Measurements from ENCODE around the gene SLC2A1.

SLC2A1 gene

GRCh38 chr1:42993502-42994136 lies 35.0 kb upstream of the SLC2A1 start:
- ChIA-PET POLR2A (ENCODE audit: low non-redundant PET) (no interaction called here), CTCF (no interaction called here)
- no peak for DNase-seq (ENCODE audit: low spot score)
- H3K27ac ChIP-seq: no peak overlapping the region
- TF ChIP-seq, protein P1, sequence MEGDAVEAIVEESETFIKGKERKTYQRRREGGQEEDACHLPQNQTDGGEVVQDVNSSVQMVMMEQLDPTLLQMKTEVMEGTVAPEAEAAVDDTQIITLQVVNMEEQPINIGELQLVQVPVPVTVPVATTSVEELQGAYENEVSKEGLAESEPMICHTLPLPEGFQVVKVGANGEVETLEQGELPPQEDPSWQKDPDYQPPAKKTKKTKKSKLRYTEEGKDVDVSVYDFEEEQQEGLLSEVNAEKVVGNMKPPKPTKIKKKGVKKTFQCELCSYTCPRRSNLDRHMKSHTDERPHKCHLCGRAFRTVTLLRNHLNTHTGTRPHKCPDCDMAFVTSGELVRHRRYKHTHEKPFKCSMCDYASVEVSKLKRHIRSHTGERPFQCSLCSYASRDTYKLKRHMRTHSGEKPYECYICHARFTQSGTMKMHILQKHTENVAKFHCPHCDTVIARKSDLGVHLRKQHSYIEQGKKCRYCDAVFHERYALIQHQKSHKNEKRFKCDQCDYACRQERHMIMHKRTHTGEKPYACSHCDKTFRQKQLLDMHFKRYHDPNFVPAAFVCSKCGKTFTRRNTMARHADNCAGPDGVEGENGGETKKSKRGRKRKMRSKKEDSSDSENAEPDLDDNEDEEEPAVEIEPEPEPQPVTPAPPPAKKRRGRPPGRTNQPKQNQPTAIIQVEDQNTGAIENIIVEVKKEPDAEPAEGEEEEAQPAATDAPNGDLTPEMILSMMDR (conservative IDR thresholded peaks at IDR 0.05; ENCODE audit: low read depth): no peak

DNA sequence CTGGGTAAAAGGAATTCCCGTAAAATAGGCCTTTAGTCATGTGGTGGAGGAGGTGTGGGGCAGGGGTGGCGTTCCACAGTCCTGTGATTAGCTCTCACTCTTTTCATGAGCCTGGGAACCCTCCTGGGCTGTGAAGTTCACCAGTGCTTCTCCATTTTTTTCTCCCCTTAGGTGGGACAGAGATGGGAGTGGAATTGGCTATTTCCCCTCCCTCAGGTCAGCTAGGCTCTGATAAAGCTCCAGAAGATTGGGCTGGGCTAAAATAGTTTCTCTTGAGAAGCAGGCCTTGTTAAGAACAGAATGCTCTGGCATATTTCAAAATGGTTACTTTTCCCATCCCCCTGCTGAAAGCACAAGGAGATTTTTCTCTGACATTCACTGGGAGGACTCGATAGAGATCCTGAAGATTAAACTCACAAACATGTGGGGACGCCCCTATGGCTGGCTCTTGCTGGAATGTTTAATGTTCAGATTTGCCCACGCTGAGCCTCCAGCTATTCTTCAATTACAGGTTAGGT lies 33.4 kb upstream of the SLC2A1 start:
- CTCF ChIA-PET: no interaction called here
- no peak overlapping the region for H3K27ac ChIP-seq
- DNase-seq (ENCODE audit: low spot score): no peak
- POLR2A ChIA-PET (ENCODE audit: low non-redundant PET): no interaction called here
- TF ChIP-seq, protein P1 (conservative IDR thresholded peaks at IDR 0.05; ENCODE audit: low read depth): no peak

DNA sequence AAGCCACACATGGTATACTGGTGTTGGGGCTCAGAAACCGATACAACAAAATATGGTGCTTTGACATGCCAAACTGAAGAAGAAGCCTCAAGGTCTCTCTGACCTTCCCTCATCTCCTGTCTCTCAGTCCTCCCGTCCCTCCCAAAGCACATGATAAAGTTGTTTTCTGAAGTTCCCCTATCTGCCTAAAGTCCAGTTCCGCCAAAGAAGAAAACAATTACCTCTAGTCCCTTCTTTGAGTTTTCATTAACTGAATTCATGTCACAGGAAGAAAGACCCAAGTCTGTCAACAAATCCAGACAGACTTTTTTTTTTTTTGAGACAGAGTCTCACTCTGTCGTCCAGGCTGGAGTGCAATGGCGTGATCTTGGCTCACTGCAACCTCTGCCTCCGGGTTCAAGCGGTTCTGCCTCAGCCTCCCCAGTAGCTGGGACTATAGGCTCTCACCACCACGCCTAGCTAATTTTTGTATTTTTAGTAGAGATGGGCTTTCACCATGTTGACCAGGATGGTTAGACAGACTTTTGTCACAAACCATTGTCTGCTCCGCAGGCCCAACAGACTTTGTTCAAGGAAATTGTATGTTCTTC lies 32.2 kb upstream of the SLC2A1 start:
- TF ChIP-seq, protein P1 (conservative IDR thresholded peaks at IDR 0.05; ENCODE audit: low read depth): no peak
- no peak for DNase-seq (ENCODE audit: low spot score)
- no peak overlapping the region for H3K27ac ChIP-seq
- ChIA-PET CTCF (interaction anchor here (0.7 kb wide), 1 partner anchor 75 kb away, joined by 5 read pairs; no protein-coding TSS in a partner anchor), POLR2A (ENCODE audit: low non-redundant PET) (interaction anchor here (0.7 kb wide), 1 partner anchor 25 kb away, joined by 4 read pairs; no protein-coding TSS in a partner anchor)

DNA sequence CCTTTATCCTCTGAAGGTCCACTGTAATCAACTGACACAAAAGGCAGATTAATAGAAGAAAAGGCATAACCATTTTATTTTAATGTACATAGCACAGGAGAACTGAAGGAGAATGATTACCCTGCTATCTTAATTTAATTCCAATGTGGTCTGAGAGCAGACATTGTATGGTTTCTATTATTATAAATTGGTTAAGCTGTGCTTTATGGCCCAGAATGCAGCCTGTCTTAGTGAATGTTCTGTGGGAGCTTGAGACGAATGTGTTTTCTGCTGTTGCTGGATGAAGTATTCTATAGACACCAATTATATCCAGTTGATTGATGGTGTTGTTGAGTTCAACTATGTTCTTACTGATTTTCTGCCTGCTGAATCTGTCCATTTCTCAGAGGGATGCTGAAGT lies 25.0 kb upstream of the SLC2A1 start:
- ChIA-PET CTCF (interaction anchor here (0.7 kb wide), 1 partner anchor 699 kb away, joined by 3 read pairs; no protein-coding TSS in a partner anchor), POLR2A (ENCODE audit: low non-redundant PET) (no interaction called here)
- DNase-seq (ENCODE audit: low spot score): no peak
- H3K27ac ChIP-seq: no peak overlapping the region
- TF ChIP-seq, protein P1 (conservative IDR thresholded peaks at IDR 0.05; ENCODE audit: low read depth): no peak

- POLR2A ChIA-PET (ENCODE audit: low non-redundant PET): no interaction called here
- H3K27ac ChIP-seq: no peak overlapping the region
- CTCF ChIA-PET: interaction anchor here (1.0 kb wide), 1 partner anchor 37 kb away, joined by 3 read pairs; no protein-coding TSS in a partner anchor
- DNase-seq (ENCODE audit: low spot score): no peak
- TF ChIP-seq, protein P1 (conservative IDR thresholded peaks at IDR 0.05; ENCODE audit: low read depth): no peak
Measured at GRCh38 chr1:42983253-42983652, 24.6 kb upstream of the SLC2A1 start.

DNA sequence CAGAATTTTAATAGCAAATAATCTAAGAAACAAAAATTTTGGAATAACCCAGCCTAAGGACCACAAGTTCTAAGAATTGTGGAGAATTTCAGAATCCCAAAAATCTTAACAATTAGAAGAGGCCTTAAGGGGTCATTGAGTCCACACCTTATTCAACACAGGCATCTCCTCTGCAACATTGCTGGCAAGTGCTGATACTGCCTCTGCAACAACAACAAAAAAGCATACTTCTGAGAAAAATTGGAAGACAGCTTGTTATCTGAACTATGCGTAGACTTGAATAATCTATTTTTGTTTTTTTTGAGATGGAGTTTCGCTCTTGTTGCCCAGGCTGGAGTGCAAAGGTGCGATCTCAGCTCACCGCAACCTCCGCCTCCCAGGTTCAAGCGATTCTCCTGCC lies 24.0 kb upstream of the SLC2A1 start:
- no peak overlapping the region for H3K27ac ChIP-seq
- ChIA-PET POLR2A (ENCODE audit: low non-redundant PET) (no interaction called here), CTCF (interaction anchor here (1.0 kb wide), 1 partner anchor 36 kb away, joined by 3 read pairs; no protein-coding TSS in a partner anchor)
- TF ChIP-seq, protein P1 (conservative IDR thresholded peaks at IDR 0.05; ENCODE audit: low read depth): no peak
- no peak for DNase-seq (ENCODE audit: low spot score)
